Activated CD8-positive, alpha-beta memory T cell treated with anti-CD3 and anti-CD28 coated beads for 4 hours (primary cell): Measurements from ENCODE around the gene MORC3.
"Not testable (repeated sequence)": the region's sequence is repeated elsewhere in the genome, so short reads cannot be mapped to it uniquely, and the experiment has no call there.

ENCODE experiments used
- DNase-seq, 2 donors: peaks; one replicate each; pipeline ENCODE4 v3.0.0-alpha.2; 2020; ENCODE audit warnings: low read depth in 2 of 2

MORC3 gene

GRCh38 chr21:36319767-36320420 is at the start of gene MORC3:
Gene MORC3 (plus strand): TSS chr21:36320197. CDS start chr21:36320265, 68 bp downstream.
- DNase-seq, result peak; percentile 96 to 97

GRCh38 chr21:36270786-36271695 is 49.0 kb upstream of the MORC3 start:
- not testable (repeated sequence) for DNase-seq

GRCh38 chr21:36274128-36274527 is 45.9 kb upstream of the MORC3 start:
- DNase-seq, result no peak

GRCh38 chr21:36282568-36283230 is 37.3 kb upstream of the MORC3 start:
- DNase-seq, result no peak

GRCh38 chr21:36283231-36283622 is 36.8 kb upstream of the MORC3 start:
- not testable (repeated sequence) for DNase-seq

GRCh38 chr21:36288651-36289243 is 31.2 kb upstream of the MORC3 start:
- no peak for DNase-seq

- DNase-seq, result no peak
These were observed 28.5 kb upstream of the MORC3 start for GRCh38 chr21:36291509-36291908.

- DNase-seq, result no peak
These were observed 22.5 kb upstream of the MORC3 start for GRCh38 chr21:36297406-36297937.

GRCh38 chr21:36297938-36298572 is 21.9 kb upstream of the MORC3 start:
- peak; percentile 40 to 44 for DNase-seq

GRCh38 chr21:36306872-36307534 is 13.0 kb upstream of the MORC3 start:
- DNase-seq, result no peak

GRCh38 chr21:36310016-36310415 is 10.0 kb upstream of the MORC3 start:
- DNase-seq, result no peak

GRCh38 chr21:36313446-36313845 is 6.6 kb upstream of the MORC3 start:
- not testable (repeated sequence) for DNase-seq

GRCh38 chr21:36316045-36316444 is 4.0 kb upstream of the MORC3 start:
- DNase-seq, result not testable (repeated sequence)

GRCh38 chr21:36316872-36317484 is 3.0 kb upstream of the MORC3 start:
- no peak for DNase-seq

GRCh38 chr21:36319406-36319766 is 611 bp upstream of the MORC3 start:
- not testable (repeated sequence) for DNase-seq

GRCh38 chr21:36320421-36321324 is 676 bp downstream of the MORC3 start:
- DNase-seq, result no peak

- no peak for DNase-seq
These were observed 1.5 kb downstream of the MORC3 start for GRCh38 chr21:36321325-36322082.

- DNase-seq, result no peak
These were observed 2.1 kb downstream of the MORC3 start for GRCh38 chr21:36322083-36322424.

- DNase-seq, result no peak
These were observed 3.0 kb downstream of the MORC3 start for GRCh38 chr21:36323032-36323431.
